ENCODE data around the gene PSMG3.

The PSMG3 gene

DNA sequence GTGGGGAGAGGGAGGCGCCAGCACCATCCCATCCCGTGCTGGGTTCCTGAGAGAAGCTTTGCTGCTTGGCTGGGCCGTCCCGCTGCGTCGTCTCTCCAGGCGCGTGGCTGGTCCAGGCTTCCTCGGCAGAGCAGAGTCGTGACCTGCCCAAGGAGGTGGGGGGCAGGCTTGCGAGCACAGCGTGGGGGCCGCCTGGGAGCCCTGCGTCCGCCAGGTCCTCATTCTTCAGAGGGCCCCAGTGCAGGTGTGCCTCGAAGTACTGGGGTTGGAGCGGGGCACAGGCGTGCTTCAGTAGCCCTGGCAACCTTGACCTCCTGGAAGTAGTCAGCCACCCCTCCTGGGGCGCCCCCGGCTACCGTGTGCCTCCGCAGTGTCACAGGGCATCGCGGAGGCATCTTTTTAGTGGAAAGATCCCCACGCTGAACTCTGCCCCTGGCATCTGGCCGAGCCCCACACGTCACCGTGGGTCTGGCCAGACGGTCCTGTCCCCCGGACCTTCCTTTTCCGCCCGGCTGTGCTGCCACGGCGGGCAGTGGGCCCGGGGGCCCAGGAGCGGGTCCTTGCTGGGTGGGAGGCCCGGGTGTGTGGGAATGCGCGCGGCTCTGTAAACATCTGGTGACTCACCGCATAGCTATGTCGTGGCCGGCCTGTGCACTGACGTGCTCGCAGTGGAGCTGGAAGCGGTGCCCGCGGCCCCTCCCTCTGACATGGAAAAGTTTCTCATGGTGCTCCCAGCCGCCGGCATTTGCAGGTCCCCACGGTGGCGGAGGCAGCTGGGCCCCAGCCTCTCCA lies 32.9 kb downstream of the PSMG3 start:
- TF ChIP-seq, protein P1, sequence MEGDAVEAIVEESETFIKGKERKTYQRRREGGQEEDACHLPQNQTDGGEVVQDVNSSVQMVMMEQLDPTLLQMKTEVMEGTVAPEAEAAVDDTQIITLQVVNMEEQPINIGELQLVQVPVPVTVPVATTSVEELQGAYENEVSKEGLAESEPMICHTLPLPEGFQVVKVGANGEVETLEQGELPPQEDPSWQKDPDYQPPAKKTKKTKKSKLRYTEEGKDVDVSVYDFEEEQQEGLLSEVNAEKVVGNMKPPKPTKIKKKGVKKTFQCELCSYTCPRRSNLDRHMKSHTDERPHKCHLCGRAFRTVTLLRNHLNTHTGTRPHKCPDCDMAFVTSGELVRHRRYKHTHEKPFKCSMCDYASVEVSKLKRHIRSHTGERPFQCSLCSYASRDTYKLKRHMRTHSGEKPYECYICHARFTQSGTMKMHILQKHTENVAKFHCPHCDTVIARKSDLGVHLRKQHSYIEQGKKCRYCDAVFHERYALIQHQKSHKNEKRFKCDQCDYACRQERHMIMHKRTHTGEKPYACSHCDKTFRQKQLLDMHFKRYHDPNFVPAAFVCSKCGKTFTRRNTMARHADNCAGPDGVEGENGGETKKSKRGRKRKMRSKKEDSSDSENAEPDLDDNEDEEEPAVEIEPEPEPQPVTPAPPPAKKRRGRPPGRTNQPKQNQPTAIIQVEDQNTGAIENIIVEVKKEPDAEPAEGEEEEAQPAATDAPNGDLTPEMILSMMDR (IDR thresholded peaks at IDR 0.05; ENCODE audit: low read depth, low read length) = no peak
- Histone ChIP-seq H3K9me3 (no peaks in the 10 kb centered on the region), H3K4me3 (ENCODE audit: low read depth, low read length) (no peak overlapping the region), H3K4me1 (peaks cover 24% of the 10 kb centered on the region), H3K27me3 (peaks cover 81% of the 10 kb centered on the region), H3K36me3 (no peaks in the 10 kb centered on the region)
- peak; percentile 79 for DNase-seq

DNA sequence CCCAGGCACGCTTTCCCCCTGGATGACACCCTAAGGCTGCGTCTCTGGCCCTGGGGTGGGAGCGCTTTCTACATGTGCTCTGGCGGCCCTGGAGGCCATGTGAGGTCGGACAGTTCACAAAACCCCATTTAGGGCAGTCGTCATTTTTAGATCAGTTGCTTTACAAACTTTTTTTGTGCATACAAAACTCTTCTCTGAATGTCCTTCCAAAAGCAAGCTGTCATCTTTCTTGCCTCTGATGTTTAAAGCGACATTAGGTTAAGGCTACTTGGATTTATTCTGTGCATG lies 33.4 kb downstream of the PSMG3 start:
- Histone ChIP-seq H3K36me3 (no peaks in the 10 kb centered on the region), H3K27me3 (peaks cover 87% of the 10 kb centered on the region), H3K4me3 (ENCODE audit: low read depth, low read length) (no peak overlapping the region), H3K9me3 (no peaks in the 10 kb centered on the region), H3K4me1 (peaks cover 24% of the 10 kb centered on the region)
- TF ChIP-seq, protein P1 (IDR thresholded peaks at IDR 0.05; ENCODE audit: low read depth, low read length) = no peak
- DNase-seq = no peak

DNA sequence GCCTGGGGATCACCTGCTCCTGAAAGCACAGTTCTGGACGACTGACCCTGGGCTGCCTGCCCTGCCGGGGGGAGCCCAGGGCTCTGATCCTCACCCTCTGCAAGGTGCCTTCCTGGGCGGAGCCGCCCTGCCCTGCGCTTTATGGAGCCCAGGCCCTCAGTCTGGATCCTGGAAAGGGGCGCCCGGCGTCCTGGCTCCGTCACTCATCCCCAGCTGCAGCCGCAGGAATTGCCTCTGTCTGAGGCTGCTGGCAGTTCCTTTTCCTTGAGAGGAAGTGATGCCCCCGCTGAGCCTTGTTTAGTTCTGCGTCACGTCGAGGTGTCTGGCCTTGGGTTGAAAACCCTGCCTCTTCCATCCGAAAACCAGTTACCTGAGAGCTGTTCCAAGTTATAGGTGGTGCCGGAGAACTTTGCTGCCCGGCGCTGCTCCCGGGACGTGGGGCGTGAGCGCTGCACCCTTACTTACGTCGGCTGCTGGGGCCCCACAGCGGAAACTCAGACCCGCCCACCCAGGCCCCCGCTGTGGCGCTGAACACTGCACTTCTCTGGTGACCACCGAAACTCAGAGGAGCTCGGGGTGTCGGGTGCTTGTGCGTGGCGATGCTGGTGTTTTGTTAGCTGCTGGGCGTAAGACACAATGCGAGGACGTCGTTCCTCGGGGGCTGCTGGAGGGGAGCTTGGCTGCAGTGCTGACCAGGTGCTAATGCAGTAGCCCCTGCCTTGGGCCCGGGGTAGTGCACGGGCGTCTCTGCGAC lies 34.0 kb downstream of the PSMG3 start:
- H3K9me3 ChIP-seq = no peaks in the 10 kb centered on the region
- H3K4me1 ChIP-seq = peaks cover 24% of the 10 kb centered on the region
- TF ChIP-seq, protein P1 (IDR thresholded peaks at IDR 0.05; ENCODE audit: low read depth, low read length) = no peak
- no peak overlapping the region for H3K4me3 ChIP-seq (ENCODE audit: low read depth, low read length)
- peaks cover 87% of the 10 kb centered on the region for H3K27me3 ChIP-seq
- no peak for DNase-seq
- H3K36me3 ChIP-seq = no peaks in the 10 kb centered on the region

DNA sequence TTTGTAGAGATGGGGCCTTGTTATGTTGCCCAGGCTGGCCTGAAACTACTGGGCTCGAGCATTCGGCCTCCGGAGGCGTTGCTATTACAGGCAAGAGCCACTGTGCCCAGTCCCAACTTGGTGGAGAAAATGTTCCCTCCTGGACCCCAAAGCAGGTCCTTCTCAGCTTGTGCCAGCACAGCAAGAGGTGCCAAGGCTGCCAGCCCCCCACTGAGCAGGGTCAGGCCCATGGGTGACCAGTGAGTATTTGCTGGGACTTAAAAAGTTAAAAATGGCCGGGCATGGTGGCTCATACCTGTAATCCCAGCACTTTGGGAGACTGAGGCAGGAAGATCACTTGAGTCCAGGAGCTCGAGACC lies 34.8 kb downstream of the PSMG3 start:
- no peak for DNase-seq
- TF ChIP-seq, protein P1 (IDR thresholded peaks at IDR 0.05; ENCODE audit: low read depth, low read length) = no peak
- Histone ChIP-seq H3K4me1 (peaks cover 24% of the 10 kb centered on the region), H3K36me3 (no peaks in the 10 kb centered on the region), H3K4me3 (ENCODE audit: low read depth, low read length) (no peak overlapping the region), H3K27me3 (peaks cover 88% of the 10 kb centered on the region), H3K9me3 (no peaks in the 10 kb centered on the region)

DNA sequence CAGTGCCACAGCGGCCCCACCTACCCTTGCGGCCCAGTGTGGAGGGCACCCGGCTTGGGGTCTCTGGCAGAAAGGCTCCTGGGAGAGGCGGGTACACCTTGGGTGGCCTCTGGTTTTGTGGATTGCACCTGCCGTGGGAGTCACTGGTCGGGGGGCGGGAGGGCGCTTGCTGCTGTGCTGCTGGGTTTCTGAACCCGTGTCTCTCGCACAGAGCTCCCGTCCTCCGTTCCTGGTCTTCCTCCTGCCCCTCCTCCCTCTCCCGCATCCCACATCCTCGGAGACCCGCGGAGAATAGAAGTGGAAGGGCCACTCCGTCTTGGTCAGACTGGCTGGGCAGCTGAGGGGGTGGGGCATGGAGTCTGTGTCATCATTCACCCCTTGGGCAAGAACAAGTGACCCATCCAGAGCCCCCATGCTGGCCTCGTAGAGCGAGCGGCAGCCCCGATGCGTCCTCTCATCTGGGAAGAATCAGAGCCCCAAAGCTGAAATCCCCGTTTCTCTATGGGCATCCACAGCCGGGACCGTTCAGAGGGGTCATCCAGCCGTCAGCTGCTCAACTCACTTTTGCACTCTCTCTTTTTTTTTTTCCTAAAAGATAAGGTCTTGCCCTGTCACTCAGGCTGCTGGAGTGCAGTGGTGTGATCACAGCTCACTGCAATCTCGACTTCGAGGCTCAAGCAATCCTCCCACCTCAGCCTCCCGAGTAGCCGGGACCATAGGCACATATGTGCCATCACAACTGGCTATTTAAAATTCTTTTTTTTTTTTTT lies 35.3 kb downstream of the PSMG3 start:
- no peak for DNase-seq
- TF ChIP-seq, protein P1 (IDR thresholded peaks at IDR 0.05; ENCODE audit: low read depth, low read length) = no peak
- Histone ChIP-seq H3K27me3 (peaks cover 84% of the 10 kb centered on the region), H3K4me3 (ENCODE audit: low read depth, low read length) (no peak overlapping the region), H3K36me3 (no peaks in the 10 kb centered on the region), H3K4me1 (peaks cover 24% of the 10 kb centered on the region), H3K9me3 (no peaks in the 10 kb centered on the region)

All from BE2C (cell line).